GM23338 (cell line): ENCODE measurements around the gene MICAL2.

Experiments
- CTCF ChIP-seq, 2 experiments: fragments of 200-600 bp in 1 of 2; sonication (generic) in 1 of 2; conservative IDR thresholded peaks; 2 replicates each; pipeline versions ENCODE4 v1.5.1 to v1.6.1; 2016 to 2017; ENCODE audit warnings: antibody characterized with exemption in 2 of 2, low read depth in 2 of 2, mild to moderate bottlenecking in 2 of 2, moderate library complexity in 1 of 2
- EZH2 ChIP-seq: fragments of 200-600 bp; sonication (generic); IDR thresholded peaks from one replicate; pipeline ENCODE4 v1.8.0; 2017; ENCODE audit warnings: antibody characterized with exemption, mild to moderate bottlenecking, low read depth; ENCODE audit not compliant: unreplicated experiment
- POLR2AphosphoS5 ChIP-seq: IDR thresholded peaks from 2 replicates; pipeline ENCODE4 v1.6.1; 2016; ENCODE audit warnings: antibody characterized with exemption, low read depth
- REST ChIP-seq: IDR thresholded peaks from one replicate; pipeline ENCODE4 v1.6.1; 2018; ENCODE audit warnings: antibody characterized with exemption; ENCODE audit not compliant: unreplicated experiment

- TF ChIP-seq CTCF (conservative IDR thresholded peaks at IDR 0.05; ENCODE audit: low read depth in 2 of 2) (no peak), EZH2 (no peak), REST (no peak), POLR2AphosphoS5 (no peak)
Observed at GRCh38 chr11:12128301-12128751, 17.9 kb downstream of the MICAL2 start.
